Embryonic facial prominence (tissue), 1 donor: ENCODE data around the gene COPZ2.
"Not testable (repeated sequence)": the region's sequence is repeated elsewhere in the genome, so short reads cannot be mapped to it uniquely, and the experiment has no call there.

Source experiments
- DNase-seq: peaks from one replicate; pipeline ENCODE4 v3.0.0-alpha.2; 2016; ENCODE audit errors: extremely low spot score

The COPZ2 gene

DNA sequence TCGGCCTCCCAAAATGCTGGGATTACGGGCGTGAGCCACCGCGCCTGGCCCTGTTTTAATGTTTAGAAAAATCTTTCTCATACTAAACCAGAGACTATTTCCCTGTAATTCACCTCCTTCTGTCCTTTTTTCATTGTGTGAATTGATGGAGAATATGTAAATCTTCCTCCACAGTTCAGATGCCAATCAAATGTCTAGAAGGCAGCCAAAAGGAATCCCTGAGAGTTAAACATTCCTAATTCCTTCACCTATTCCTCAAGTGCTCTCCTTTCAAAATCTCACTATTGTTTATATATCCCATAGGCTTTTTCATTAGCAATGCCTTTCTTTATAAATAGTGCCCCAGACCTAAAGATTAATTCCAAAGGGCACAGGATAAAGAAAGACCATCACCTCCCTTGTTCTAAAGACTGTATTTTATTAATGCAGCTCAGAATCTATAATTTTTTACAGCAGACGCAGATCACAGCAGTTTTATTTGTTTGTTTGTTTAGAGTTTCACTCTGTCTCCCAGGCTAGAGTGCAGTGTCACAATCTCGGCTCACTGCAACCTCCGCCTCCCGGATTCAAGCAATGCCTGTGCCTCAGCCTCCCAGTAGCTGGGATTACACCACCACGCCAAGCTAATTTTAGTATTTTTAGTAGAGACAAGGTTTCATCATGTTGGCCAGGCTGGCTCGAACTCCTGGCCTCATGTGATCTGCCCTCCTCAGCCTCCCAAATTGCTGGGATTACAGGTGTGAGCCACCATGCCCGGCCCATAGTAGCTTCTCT is 30.5 kb downstream of the COPZ2 start:
- DNase-seq = no peak

DNA sequence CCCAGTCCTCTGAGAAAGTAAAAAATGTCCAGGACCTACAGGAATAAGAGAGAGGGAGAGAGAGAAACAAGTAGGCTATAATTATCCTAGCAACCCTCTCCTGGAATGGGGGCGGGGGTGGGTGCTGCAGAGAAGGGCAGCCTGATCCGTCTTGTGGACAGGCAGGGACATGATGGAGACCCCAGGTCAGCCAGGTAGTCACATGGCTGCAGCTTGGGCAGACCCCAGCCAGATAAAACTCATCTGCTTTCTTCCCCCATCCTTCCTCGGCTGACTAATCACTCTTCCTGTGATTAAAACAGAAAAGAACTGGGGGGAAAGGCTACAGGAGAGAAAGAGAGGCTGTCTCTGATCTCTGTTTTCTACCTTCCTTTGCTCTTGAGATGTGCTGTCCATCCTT is 32.6 kb downstream of the COPZ2 start:
- DNase-seq = no peak

DNA sequence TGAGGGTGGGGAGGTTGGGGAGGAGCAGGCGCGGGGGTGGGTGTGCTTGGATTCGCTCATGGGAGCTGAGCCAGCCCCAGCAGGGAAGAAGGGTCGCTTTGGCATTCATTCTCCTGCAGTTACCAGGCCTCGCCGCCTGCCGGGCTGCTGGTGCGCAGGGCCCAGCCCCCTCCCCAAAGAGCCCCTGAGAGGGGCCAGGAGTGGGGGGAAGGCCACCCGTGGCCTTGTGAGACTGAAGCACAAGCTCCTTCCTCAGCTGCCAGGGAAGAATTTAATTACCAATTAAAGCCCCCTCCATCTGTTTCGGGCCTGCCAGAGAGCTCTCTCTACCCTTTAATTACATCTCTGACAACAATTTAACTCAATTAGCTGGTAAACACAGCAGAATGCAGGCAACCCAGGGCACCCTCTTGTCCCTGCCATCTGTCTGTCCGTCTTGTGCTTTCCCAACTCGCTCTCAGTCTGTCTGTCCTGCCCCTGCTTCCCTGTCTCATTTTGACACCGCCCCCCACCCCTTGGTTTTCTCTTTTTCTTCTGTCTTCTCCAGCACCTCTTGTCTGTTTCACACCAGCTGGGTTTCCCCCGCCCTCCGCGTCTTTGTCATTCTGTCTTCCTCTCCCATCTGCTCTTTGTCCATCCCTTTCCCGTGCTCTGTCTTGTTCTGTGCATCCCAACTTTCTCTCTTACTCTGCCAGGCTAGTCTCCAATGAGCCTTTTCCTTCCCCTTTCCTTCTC is 34.0 kb downstream of the COPZ2 start:
- DNase-seq = no peak

- no peak for DNase-seq
These were observed 34.6 kb downstream of the COPZ2 start for GRCh38 chr17:48002916-48003416.

- no peak for DNase-seq
These were observed 35.2 kb downstream of the COPZ2 start for GRCh38 chr17:48002266-48002915.

DNA sequence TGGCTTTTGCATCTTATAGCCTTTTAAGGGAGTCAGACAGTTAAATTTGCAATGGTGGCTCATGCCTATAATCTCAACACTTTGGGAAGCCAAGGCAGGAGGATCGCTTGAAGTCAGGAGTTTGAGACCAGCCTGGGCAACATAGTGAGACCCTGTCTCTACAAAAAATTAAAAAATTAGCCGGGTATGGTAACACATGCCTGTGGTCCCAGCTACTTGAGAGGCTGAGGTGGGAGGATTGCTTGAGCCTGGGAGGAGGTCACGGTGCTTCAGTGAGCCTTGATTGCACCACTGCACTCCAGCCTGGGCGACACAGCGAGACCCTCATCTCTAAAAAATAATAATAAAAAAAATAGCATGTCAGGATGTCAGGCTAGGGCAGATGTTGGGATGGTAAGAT is 35.9 kb downstream of the COPZ2 start:
- not testable (repeated sequence) for DNase-seq

DNA sequence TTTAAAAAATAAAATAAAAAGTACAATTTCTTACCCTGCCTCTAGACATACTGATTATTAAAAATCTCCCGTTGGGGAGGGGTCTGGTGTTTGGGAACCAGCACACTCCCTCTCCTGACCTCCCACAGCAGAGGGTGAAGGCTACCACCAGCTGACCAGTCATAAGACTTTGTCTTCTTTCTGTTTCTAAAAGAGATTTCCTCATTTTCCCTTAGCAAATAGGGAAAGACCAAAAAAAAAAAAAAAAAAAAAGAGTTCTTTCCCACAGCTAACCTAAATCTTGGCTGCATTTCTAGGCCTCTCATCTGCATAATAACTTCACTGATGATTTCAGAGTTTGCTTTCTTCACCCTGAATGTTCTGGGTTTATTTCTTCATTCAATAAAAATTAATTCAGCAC is 36.4 kb downstream of the COPZ2 start:
- DNase-seq = no peak

GRCh38 chr17:47999582-47999981 is 38.0 kb downstream of the COPZ2 start:
- DNase-seq = no peak

DNA sequence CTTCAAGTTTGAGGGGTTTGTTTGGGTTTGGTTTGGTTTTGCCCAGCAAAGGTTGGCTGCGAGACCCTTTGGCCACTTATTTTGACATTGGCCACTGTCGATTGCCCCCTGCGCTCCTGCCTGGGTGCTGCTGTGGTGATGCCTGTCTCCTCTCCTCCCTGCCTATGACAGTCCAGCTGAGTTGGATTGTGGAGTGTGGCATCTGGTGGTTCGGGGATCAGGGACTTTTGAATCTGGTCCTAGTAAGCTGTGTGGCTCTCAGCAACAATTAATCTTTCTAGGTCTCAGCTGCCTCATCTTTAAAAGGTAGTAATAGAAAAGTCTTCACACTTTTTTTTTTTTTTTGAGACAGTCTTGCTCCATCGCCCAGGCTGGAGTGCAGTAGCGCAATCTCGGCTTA is 39.6 kb downstream of the COPZ2 start:
- DNase-seq = no peak

- no peak for DNase-seq
These were observed 40.0 kb downstream of the COPZ2 start for GRCh38 chr17:47997586-47997985.

- no peak for DNase-seq
These were observed 41.4 kb downstream of the COPZ2 start for GRCh38 chr17:47996201-47996600.

DNA sequence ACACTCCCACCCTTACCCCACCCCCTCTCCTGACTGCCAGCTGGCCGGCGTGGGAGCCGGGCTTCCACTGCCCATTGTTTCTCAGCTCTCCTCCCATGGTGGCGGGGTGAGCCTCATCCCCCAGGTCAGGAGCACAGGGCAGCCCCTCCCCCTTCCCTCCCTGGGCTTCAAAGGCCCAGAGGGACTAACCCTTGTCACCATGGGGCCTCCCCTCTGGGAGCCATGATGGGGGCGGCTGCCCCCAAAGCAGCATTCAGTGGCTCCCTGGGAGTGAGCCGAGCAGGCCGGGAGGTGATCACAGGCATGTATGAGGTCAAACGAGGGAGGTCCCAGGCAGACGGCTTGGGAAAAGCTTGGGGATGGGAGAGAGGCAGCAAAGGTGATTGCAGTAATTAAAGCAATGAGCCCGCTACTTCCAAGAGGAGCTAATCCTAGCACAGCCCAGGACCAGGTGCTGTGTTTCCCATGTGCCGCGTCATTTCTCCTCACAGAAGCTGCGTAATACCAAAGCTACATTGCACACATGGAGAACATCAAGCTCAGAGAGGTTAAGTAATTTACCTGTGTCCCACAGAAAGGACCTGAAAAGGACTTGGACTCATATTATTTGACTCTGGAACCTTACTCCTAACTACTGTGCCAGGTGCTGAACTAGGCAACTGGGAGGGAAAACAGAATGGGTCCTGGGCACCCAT is 42.2 kb downstream of the COPZ2 start:
- no peak for DNase-seq

GRCh38 chr17:47994724-47995123 is 42.9 kb downstream of the COPZ2 start:
- DNase-seq = no peak

- no peak for DNase-seq
These were observed 43.6 kb downstream of the COPZ2 start for GRCh38 chr17:47993964-47994363.

- no peak for DNase-seq
These were observed 44.5 kb downstream of the COPZ2 start for GRCh38 chr17:47993031-47993564.

- DNase-seq = no peak
These were observed 45.4 kb downstream of the COPZ2 start for GRCh38 chr17:47992216-47992615.

GRCh38 chr17:47990962-47991731 is 46.5 kb downstream of the COPZ2 start:
- DNase-seq = no peak

GRCh38 chr17:47989700-47990099 is 47.9 kb downstream of the COPZ2 start:
- no peak for DNase-seq

DNA sequence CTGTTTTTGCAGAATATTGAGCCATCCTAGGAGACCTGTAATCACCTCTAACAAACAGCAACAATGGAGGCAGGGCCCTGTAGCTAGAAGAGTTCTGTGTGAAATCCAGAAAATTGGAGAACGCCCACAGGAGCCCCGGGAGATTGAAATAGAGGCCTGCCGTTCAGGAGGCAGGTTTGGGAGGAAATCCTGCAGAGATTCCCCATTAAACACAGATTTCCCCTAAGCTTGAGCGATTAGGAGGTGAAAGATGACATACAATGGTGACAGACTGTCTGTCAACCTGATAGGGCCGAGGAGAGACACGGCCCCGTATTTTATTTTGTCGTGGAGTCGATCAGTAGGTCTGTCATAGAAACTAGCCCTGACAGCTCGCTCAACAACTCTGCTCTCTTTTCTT is 48.4 kb downstream of the COPZ2 start:
- no peak for DNase-seq

DNA sequence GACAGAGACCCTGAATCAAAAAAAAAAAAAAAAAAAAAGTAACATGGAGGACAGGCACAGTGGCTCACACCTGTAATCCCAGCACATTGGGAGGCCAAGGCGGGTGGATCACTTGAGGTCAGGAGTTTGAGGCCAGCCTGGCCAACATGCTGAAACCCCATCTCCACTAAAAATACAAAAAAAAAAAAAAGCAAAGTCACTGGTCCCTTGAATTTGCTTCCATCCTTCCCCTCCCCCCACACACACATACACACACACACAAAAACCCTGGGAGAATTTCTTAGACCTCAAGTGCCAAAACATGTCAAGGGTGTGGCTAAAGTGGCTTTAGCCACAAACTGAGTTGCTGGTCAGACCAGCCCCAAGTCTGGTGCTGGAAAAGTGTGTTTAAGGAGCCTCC is 49.2 kb downstream of the COPZ2 start:
- not testable (repeated sequence) for DNase-seq

GRCh38 chr17:47987240-47987835 is 50.3 kb downstream of the COPZ2 start:
- DNase-seq = no peak
